Lower leg skin (tissue), 3 donors: ENCODE results near the gene INTS12.

Experiments
- CTCF ChIP-seq, 3 donors: fragments of 450-650 bp; IDR thresholded peaks; one replicate each; pipeline ENCODE4 v1.5.1; 2016; ENCODE audit warnings: antibody characterized with exemption in 3 of 3, mild to moderate bottlenecking in 3 of 3, moderate library complexity in 2 of 3
- POLR2A ChIP-seq, 2 donors: fragments of 450-650 bp; IDR thresholded peaks; one replicate each; pipeline ENCODE4 v1.6.1; 2016 to 2017; ENCODE audit warnings: antibody characterized with exemption in 2 of 2, mild to moderate bottlenecking in 1 of 2, moderate library complexity in 1 of 2

DNA sequence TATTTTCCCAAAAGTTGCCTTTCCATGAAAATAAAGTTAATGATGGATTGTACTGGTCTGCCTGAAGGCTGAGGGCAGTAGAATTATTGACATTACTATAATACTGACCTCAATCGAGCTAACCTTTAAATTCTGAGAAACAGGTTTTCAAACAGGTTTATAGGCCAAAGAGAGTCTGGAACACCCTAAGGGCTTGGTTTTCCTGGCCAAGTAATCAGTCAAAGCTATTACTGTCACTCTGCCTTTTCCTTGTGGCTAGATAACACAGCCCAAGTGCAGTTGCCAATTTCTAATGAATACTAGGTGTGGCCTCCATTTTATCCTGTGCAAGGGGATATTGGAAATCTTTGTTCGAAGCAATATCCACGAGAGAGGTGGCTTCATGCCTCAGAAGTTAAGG, 75.2 kb downstream of the INTS12 start:
- TF ChIP-seq CTCF (IDR thresholded peaks at IDR 0.05) (no peak), POLR2A (IDR thresholded peaks at IDR 0.05) (no peak)
